NCI-H446 treated with DMSO at 0.1 percent for 48 hours (cell line): ENCODE results near the gene SYK.

Experiments used
- DNase-seq: peaks from one replicate; lab custom pipeline; 2025; lab: John Stamatoyannopoulos, UW

Gene SYK

GRCh38 chr9:90851444-90851843, 49.8 kb downstream of the SYK start:
- DNase-seq: no peak

- DNase-seq: no peak
Observed at GRCh38 chr9:90853945-90854344, 52.3 kb downstream of the SYK start.

DNA sequence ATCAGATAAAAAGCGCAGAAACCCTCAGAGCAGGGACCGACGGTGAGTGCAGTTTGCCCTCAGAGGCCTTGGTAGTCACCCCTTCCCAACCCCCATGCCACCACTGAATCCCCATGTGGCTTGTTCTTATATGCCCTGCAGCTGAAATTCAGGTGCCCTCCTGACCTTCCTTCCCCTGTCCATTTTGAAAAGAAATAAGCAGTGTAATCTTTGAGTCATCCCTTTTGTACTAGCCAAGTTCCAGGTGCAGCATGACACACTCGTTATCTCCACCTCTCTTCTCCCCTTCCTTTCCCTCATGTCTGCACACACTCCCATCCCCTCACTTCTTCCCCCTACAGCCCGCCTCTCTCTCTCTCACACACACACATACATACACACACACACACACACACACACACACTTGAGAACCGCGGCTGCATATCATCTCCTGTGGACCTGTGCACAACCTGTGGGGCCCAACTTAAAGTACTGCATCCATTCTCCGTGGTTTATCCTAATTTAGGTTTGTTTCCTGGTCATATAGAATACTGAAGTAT, 53.1 kb downstream of the SYK start:
- DNase-seq: no peak

- peak; percentile 16 for DNase-seq
Observed at GRCh38 chr9:90855208-90855902, 53.7 kb downstream of the SYK start.

DNA sequence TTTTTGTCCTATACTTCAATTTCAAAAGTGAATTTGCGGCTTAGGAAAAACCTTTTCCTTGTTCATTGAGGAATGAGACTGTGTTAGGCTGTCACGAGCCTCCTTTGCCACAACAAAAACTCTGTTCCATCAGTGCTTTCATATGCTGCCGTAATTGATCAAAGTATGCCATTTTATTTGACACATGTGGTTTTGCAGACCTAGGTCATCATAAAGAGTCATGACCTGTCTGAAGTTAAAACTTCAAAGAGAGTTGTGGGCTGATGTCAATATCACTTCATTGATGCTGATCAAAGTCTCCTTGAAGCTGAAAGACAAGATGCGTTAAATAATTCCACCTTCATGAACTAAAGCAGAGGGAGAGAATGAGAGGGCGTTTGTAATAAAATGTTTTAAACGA, 55.5 kb downstream of the SYK start:
- DNase-seq: no peak

- DNase-seq: no peak
Observed at GRCh38 chr9:90857855-90858254, 56.2 kb downstream of the SYK start.

GRCh38 chr9:90858457-90858901, 56.9 kb downstream of the SYK start:
- no peak for DNase-seq

- no peak for DNase-seq
Observed at GRCh38 chr9:90860382-90860781, 58.8 kb downstream of the SYK start.

GRCh38 chr9:90860826-90861225, 59.2 kb downstream of the SYK start:
- no peak for DNase-seq

- no peak for DNase-seq
Observed at GRCh38 chr9:90861380-90861779, 59.8 kb downstream of the SYK start.

DNA sequence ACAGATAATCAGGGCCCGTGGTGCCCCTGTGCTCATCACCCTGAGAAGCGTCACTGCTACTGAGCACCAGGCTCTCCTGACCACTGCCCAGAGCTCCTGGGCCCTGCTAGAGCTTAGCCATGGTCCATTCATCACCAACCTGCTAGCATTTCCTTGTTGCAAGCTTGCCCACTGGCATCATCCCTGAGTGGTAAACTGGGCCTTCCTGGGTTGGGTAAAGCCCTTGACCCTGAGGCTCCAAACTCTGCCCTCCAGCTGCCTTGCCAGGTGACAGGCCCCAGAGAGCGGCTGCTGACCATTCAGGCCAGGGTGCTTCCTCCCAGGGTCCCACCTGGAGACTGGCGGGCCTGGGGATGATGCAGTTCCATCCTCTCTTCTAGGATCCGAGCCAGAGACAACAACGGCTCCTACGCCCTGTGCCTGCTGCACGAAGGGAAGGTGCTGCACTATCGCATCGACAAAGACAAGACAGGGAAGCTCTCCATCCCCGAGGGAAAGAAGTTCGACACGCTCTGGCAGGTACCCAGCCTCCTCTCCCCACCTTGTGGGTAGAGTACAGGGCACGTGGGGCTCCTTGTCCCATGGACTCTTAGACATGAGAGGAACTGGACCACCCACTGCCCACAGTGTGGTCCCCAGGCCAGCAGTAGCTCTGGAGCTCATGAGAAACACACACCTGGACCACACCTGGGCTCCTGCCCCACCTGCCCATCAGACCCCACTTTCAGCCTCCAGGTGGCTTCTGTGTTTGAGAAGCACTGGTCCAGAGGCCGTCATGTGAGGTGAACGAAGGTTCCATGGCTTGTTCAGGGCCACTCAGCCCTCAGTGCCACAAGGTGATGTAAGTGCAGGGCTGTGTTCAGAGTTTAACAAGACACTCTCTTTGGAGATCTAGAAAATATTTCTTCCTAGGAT, 60.5 kb downstream of the SYK start:
- no peak for DNase-seq

DNA sequence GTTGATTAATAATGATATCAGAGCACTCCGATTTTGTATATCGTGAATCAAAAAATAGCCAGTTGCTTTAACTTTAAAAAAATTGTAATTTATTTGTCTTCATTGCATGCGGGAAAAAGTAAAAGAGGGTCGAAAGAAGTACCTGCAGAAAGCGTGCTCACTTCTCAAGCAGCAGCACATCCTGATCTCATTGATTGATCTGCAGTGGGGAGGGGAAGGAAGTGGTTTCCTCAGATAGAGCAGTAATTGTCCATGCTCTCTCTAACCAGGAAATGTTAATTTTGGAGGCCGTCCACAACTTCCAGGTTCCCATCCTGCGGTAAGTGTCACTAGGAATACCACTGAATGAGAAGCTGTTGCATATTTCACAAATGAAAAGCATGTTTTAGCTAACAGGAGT, 63.2 kb downstream of the SYK start:
- no peak for DNase-seq

DNA sequence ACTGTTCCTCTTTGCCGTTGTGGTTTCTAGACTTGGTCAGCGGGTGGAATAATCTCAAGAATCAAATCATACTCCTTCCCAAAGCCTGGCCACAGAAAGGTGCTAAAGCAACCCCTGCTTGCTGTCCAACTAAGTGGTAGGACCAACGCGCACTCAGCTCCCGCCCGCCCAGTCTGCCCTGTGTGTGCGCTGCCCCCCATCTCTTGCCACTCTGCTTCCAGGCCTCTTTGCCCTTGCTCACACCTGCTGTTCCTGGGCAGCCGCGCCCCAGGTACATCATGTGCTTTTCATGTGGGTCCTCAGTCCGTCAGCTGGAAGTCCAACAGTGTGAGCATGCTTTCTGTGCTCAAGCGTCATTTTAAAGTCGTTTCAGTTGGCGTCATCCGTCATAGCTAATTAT, 65.5 kb downstream of the SYK start:
- DNase-seq: no peak

- DNase-seq: no peak
Observed at GRCh38 chr9:90868555-90868954, 66.9 kb downstream of the SYK start.

- no peak for DNase-seq
Observed at GRCh38 chr9:90869361-90869760, 67.7 kb downstream of the SYK start.

- DNase-seq: peak; percentile 24
Observed at GRCh38 chr9:90870621-90871326, 69.2 kb downstream of the SYK start.

- no peak for DNase-seq
Observed at GRCh38 chr9:90871327-90871935, 69.8 kb downstream of the SYK start.

DNA sequence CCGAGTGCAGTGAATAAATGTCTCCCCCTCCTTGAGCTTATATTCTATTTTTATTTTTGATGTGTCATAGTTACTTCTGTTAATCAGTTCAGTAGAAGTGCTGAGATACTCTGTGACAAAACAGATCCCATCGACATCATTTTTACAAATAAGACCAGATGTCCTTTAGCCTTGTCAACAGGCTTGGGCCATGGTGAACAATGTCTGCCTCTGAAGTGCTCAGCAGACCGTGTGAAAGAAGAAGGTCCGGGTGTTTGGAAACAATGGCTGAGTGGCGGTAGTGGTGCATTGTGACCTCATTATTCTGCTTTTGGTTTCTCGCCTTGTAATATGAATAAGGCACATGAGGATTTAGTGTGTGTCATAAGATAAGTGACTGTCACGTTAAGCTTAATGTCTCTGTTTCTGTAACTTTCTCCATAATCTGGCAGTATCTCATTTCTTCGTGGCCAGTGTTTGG, 71.2 kb downstream of the SYK start:
- no peak for DNase-seq

- DNase-seq: no peak
Observed at GRCh38 chr9:90873422-90873821, 71.8 kb downstream of the SYK start.

DNA sequence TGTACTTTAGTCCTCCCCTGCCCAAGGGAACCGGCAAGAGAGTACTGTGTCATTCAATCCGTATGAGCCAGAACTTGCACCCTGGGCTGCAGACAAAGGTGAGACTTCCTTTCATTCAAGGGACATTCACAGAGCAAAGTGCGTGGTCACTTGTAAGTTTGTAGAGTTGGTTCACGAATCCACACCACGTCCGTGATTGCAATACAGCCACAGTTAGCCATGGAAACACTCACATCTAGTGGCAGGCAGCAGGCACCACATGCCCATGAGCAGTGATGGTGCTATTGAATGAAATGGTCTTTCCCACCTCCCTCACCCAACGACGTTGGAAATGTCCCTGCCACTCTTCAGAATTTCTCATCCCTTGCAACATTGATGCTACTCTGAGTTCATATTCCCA, 72.6 kb downstream of the SYK start:
- DNase-seq: no peak

GRCh38 chr9:90878562-90878961, 76.9 kb downstream of the SYK start:
- no peak for DNase-seq

DNA sequence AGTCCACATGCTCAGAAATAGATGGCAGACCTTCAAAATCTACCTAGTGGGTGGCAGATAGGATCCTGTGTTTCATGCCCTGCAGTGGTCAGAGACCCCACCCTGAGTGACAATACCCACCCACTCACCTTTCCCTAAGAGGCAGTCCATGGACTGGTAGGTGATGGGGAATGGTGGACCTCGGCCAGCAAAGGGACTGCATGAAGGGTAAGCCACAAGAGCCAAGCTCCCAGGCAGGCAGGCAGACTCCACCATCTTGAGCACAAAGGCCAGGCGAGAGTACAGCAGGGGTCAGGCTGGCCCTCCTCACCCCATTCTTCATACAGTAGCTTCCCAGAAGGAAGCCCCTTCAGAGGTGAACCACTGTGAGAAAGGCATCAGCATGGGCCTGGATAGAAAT, 78.4 kb downstream of the SYK start:
- no peak for DNase-seq
